ENCODE measurements around the gene CASP9.

CASP9 gene

DNA sequence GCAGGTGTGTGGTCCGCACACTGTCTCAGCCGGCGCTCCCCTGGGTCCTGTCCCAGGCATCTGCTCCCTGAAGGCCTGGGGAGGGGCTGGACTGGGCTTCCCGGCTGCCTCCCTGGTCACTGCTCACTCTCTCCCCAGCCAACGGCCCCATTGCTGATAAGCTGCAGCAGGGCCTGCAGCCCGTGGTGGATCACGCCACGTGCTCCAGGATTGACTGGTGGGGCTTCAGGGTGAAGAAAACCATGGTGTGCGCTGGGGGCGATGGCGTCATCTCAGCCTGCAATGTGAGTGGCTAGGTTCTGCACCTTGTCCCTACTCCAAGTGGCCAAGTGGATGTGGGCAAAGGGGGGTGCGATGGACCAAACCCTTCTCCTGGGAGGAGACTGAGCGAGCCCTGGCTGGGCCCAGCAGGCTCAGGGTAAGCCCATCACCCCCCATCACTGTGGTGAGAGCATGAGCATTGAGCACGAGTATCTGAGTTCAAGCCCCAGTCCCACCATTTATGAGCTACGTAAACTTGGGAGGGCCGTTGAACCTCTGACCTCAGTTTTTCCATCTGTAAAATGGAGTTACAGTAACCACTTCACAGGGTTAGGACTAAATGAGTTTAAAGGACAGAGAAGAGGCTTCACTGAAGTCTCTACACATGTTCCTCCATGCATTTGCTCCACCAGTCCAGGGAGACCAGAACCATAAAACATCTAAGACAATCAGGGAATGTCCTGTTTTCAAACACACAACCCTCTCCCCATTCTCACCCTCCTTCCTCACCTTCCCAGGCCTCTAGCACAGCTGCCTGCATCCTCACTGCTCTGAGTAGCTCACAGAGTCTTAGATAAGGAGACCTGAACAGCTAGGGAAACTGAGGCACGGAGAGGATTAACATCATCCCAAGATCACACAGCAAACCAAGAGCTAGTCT is 79.3 kb downstream of the CASP9 start:
- peak; percentile 23 for DNase-seq

DNA sequence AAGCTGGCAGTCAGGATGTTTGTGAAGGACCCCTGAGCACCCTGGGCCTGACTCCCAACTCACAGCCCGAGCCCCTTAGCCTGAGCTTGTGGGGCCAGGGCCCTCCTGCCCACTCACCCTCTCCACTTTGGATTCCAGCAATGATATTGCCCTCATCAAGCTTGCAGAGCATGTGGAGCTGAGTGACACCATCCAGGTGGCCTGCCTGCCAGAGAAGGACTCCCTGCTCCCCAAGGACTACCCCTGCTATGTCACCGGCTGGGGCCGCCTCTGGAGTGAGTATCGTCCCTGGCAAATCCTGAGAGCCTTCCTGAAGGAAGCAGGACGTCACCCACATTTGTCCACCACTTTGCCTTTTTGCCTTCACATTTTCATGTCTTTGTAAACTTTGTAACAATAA is 80.7 kb downstream of the CASP9 start:
- no peak for DNase-seq

DNA sequence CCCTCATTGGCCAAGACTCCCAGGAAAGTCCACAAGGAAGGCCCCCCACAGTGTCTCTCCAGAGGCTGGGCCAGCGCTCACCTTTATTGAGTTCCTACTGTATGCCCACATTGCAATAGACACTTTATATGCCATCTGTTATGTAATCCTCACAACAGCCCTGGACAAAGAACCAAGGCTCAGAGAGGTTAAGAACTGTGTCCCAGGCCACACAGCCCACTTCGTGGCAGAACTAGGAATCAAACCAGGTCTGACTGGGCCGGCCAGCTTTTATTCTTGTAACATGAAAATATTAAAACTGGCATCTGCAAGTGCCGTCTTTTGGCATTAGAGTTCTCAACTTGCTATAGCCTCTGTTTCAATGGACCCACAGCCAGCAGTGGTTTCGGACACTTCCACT is 81.3 kb downstream of the CASP9 start:
- no peak for DNase-seq

DNA sequence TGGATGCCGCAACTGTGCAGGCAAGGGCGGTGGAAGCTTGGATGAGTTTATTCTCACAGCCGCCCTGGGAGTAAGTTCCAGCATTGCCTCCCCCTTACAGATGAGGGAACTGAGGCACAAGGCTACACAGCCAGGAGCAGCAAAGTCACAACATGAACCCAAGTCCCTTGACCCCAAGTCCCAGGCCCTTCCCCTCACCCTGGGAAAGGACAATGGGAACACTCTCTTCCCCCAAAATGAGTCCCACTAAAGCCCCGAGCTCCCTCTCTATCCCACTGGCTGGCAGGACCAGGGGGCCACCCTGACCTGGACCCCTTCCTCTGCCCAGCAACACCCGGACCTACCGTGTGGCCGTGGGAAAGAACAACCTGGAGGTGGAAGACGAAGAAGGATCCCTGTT is 81.9 kb downstream of the CASP9 start:
- DNase-seq = no peak
